IPS-18c (cell line): ENCODE measurements around the gene SPSB4.

Experiments
- H3K4me3 ChIP-seq: 2 replicates; pipeline ENCODE4 v1.7.0; 2013; ENCODE audit warnings: low read depth, mild to moderate bottlenecking, low read length, moderate library complexity; ENCODE audit not compliant: insufficient read depth
- H3K9me3 ChIP-seq: one replicate; pipeline ENCODE4 v1.6.1; 2013; ENCODE audit warnings: mild to moderate bottlenecking, low read length, moderate library complexity; ENCODE audit not compliant: control insufficient read depth, insufficient read depth

SPSB4 gene

GRCh38 chr3:141151439-141151838 lies 100.3 kb downstream of the SPSB4 start:
- Histone ChIP-seq H3K9me3 (peaks cover 2% of the 10 kb centered on the region), H3K4me3 (no peak overlapping the region)

DNA sequence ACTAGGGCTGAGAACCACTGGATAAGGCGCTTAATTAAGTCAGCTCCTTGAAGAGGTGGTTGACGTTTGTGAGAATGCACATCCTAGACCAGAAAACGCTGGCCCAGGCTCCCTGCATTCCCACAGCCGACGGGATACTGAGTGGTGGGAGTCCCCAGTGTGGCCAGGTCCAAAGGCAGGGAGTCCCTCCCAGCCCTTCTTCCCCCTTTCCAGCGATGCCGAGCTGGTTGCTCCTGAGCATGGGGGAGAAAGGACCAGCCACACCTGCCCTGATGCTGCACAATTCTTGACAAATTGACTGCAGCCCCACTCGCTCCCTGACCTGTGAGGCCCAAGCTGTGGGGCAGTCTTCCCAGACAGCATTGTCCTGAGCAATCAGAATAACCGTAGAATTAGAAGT lies 101.0 kb downstream of the SPSB4 start:
- no peak overlapping the region for H3K4me3 ChIP-seq
- peaks cover 2% of the 10 kb centered on the region for H3K9me3 ChIP-seq

DNA sequence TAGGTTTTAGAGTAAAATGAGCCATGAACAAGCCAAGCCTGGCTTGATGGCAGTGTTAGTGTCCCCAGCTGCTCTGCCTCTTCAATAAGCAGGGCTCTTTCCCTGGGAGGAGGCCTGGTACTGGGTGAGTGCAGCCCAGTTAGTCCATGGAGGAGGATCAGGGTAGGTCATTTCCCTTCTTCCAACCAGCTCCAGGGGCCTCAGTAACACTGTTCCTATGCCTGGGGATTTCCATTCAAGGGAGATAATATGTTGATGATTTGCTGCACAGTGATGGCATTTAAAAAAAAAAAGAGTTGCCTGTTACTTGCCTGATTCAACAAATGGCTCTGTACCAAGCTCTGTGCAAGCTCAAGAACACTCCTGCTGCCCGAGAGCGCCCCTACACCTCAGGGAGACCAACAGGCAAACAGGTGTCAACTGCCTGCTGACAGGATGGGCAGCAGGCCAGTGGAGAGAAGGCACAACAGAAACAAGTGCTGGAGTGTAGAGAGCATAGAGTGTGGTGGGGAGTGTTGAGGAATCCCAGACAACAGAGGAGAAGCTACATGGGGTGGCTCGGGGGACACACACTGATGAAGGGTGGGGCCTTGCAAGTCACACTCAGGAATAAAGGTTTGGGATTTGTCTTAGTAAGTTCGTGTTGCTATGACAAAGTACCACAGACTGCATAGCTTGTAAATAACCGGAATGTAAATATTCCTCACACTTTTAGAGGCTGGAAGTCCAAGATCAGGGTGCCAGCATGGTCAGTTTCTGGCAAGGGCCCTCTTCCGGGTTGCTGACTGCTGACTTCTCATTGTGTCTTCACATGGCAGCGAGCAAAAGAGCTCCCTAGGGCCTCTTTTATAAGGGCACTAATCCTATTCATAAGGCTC lies 101.9 kb downstream of the SPSB4 start:
- peaks cover 2% of the 10 kb centered on the region for H3K9me3 ChIP-seq

GRCh38 chr3:141153679-141153966 lies 102.5 kb downstream of the SPSB4 start:
- H3K9me3 ChIP-seq: no peaks in the 10 kb centered on the region
- no peak overlapping the region for H3K4me3 ChIP-seq

More for the DNA sequence above, 101.9 kb downstream of the SPSB4 start:
- no peak overlapping the region for H3K4me3 ChIP-seq

DNA sequence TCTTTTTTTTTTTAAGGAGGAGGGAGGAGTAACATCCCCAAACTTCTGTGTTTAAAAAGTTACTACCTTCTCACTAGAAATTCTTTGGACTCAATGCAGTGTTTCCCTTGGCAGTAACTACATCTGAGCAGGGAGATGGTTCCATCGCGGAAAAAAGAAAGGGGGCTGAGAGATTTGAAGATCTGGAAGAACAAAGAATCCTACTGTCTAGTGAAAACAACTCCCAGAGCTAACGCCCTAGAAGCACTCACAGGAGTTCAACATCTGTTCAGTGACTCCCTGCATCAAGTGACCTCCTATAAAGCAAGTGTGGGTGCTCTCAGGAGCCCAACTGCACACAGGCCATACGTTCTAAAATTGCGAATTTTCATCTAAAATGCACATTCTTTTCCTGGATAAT lies 113.7 kb downstream of the SPSB4 start:
- no peak overlapping the region for H3K4me3 ChIP-seq
- peaks cover 3% of the 10 kb centered on the region for H3K9me3 ChIP-seq

GRCh38 chr3:141167681-141168080 lies 116.5 kb downstream of the SPSB4 start:
- no peaks in the 10 kb centered on the region for H3K9me3 ChIP-seq
- H3K4me3 ChIP-seq: no peak overlapping the region

DNA sequence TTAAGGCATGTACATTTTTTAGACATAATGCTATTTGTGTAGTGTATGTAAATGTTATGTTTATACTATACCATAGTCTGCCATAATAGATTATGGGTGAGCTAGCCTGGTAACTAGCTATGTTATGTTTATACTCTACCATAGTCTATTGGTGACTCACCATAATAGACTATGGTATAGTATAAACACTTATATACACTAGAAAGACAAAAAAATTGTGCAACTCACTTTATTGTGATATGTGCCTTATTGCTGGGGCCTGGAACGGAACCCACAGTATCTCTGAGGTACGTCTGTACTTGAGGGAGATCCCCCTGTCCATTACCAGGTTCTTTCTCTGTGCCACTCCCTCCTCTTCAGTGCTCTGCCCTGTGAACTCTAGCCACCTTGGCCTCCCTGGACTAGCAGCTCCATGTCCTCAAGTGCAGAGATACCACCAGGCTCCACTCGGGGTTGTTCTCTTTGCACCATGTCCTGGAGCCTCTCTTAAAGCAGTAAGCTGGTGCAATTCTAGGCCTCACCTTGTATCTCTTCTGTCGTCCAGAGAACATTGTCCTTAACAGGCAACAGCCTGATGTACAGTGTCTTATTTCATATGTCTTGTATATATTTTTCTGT lies 119.6 kb downstream of the SPSB4 start:
- peaks cover 3% of the 10 kb centered on the region for H3K9me3 ChIP-seq

DNA sequence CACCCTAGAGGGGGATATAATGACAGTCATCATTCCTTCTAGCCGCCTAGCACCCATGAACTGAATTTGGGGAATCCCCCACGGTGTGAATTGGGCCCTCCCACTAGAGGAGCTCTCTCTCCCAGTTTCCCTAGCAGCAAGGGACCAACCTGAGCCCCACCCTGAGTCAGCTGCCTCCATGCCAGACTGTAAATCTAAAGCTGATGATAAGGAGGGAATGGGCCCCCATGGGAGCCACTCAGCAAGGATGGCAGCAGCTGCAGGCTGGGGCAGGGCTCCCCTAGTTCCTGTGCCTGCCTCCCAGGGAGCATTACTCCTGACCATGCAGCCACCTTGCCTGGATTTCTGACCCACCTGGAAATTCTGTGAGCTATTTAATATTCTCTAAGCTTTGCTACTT lies 123.5 kb downstream of the SPSB4 start:
- H3K9me3 ChIP-seq: peaks cover 6% of the 10 kb centered on the region
- no peak overlapping the region for H3K4me3 ChIP-seq

More for the DNA sequence above, 119.6 kb downstream of the SPSB4 start:
- no peak overlapping the region for H3K4me3 ChIP-seq

- Histone ChIP-seq H3K4me3 (no peak overlapping the region), H3K9me3 (peaks cover 6% of the 10 kb centered on the region)
Observed at GRCh38 chr3:141176775-141177174, 125.6 kb downstream of the SPSB4 start.

- Histone ChIP-seq H3K9me3 (peaks cover 6% of the 10 kb centered on the region), H3K4me3 (no peak overlapping the region)
Observed at GRCh38 chr3:141178026-141178425, 126.9 kb downstream of the SPSB4 start.

GRCh38 chr3:141178551-141178950 lies 127.4 kb downstream of the SPSB4 start:
- H3K4me3 ChIP-seq: no peak overlapping the region

DNA sequence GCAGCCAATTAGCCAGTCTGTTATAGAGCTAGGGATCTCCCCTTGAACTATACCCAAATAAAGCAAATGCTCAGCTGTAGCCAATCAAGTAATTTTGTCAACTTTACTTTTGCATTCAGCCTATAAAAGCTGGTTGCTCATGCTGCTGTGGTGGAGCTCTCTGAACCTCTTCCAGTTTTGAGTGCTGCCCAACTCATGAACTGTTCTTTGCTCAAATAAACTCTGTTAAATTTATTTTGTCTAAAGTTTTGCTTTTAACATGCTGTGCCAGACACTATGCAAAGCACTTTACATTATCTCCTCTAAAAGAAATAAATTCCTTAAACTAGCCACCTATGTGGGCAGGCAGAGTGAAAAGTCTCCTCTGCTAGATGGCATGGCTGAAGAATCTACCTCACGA lies 128.8 kb downstream of the SPSB4 start:
- Histone ChIP-seq H3K9me3 (peaks cover 6% of the 10 kb centered on the region), H3K4me3 (no peak overlapping the region)

More at GRCh38 chr3:141178551-141178950, 127.4 kb downstream of the SPSB4 start:
- H3K9me3 ChIP-seq: peaks cover 6% of the 10 kb centered on the region

- H3K9me3 ChIP-seq: peaks cover 3% of the 10 kb centered on the region
- H3K4me3 ChIP-seq: no peak overlapping the region
Observed at GRCh38 chr3:141181196-141181595, 130.0 kb downstream of the SPSB4 start.

DNA sequence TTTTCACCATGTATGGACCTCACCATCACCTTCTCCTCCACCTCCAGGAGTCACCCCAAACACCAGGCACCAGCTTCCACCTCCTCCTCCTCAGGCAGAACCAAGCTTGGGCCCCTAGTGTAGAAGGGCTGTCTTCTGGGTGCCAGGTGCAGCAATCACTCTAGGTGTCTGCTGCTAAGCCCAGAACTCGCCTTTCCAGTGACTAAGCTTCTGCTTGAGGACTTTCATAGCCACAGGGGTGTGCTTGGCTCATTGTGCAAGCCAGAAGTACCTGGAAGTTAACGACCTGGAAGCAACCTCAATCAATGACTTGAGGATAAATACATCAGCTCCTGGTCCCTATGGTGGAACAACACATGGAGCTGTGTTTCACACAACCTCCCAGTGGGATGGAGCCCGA lies 130.7 kb downstream of the SPSB4 start:
- Histone ChIP-seq H3K9me3 (peaks cover 3% of the 10 kb centered on the region), H3K4me3 (no peak overlapping the region)

DNA sequence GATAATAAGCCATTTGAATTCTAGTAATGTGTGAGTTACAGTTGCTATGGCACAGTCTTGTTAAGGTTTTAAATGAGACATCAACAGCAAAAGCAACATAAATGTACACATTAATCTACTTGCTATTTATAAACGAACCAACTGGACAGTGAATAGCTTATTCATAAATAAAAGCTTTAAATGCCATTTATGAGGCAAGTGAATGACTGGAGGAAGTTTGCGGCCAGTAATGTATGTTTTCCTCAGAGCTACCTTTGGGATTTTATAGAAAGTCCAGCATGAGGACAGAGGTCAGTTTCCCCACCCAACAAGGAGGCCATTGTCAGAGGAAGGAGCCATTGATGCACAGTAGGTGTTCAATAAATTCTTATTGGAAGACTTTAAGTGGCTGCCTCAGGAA lies 132.5 kb downstream of the SPSB4 start:
- H3K4me3 ChIP-seq: no peak overlapping the region
- peaks cover 3% of the 10 kb centered on the region for H3K9me3 ChIP-seq

GRCh38 chr3:141184430-141184829 lies 133.3 kb downstream of the SPSB4 start:
- H3K9me3 ChIP-seq: no peaks in the 10 kb centered on the region

DNA sequence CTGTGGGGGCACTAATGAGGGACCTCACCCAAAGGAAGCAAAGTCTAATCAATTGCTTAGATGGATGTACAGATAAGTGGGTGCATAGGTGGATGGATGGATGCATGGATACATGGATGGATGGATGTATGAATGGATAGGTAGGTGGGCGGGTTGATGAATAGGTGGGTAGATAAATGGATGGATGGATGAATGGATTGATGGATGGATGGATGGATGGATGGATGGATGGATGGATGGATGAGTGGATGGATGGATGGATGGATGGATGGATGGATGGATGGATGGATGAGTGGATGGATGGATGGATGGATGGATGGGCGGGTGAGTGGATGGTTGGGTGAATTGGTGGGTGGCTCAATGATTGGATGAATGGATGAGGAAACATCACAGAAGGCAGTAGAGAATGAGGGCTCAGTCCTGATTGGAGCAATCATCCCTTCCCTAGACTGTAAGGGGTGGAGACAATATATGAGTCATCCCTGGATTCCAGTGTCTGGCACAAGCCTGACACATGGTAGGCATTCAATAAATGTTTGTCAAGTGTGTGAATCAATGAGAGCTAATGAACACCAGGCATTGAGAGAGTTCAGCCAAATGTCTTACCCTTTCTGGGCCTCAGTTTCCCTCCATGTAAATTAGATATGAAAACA lies 140.1 kb downstream of the SPSB4 start:
- Histone ChIP-seq H3K9me3 (no peaks in the 10 kb centered on the region), H3K4me3 (no peak overlapping the region)

More at GRCh38 chr3:141184430-141184829, 133.3 kb downstream of the SPSB4 start:
- H3K4me3 ChIP-seq: no peak overlapping the region

DNA sequence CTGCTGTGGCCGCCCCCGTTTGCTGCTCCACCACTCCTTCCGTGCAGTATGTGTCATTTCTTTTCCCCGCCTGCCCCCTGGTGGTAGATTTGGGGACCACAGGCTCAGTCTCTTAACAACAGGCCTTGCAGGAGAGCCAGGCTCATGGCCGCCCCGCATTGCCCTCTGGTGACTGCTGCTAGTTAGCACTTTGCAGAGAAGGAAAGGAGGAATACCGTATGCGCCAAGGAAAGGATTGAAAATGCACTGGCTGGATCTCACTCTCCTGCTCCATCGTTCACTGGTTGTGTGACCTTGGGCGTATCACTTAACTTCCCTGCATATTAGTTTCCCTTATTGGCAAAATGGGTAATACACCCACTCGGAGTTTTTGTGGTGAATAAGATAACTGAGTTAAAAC lies 141.2 kb downstream of the SPSB4 start:
- H3K4me3 ChIP-seq: no peak overlapping the region

More for the DNA sequence above, 141.2 kb downstream of the SPSB4 start:
- H3K9me3 ChIP-seq: no peaks in the 10 kb centered on the region
